DMS 273 treated with DMSO at 0.1 percent for 48 hours (cell line): ENCODE results near the gene PSMD5.

Experiments
- DNase-seq: peaks from one replicate; lab custom pipeline; 2025; lab: John Stamatoyannopoulos, UW

PSMD5 gene

GRCh38 chr9:120855827-120856670 is 13.3 kb upstream of the PSMD5 start:
- DNase-seq, result peak; percentile 62

GRCh38 chr9:120854596-120855327 is 12.0 kb upstream of the PSMD5 start:
- DNase-seq, result no peak

- DNase-seq, result no peak
Observed at GRCh38 chr9:120853198-120853597, 10.5 kb upstream of the PSMD5 start.

GRCh38 chr9:120852240-120853010 is 9.7 kb upstream of the PSMD5 start:
- no peak for DNase-seq

- DNase-seq, result no peak
Observed at GRCh38 chr9:120851449-120851848, 8.7 kb upstream of the PSMD5 start.

- no peak for DNase-seq
Observed at GRCh38 chr9:120850315-120850714, 7.6 kb upstream of the PSMD5 start.

- DNase-seq, result no peak
Observed at GRCh38 chr9:120846906-120847305, 4.2 kb upstream of the PSMD5 start.

GRCh38 chr9:120846251-120846889 is 3.6 kb upstream of the PSMD5 start:
- DNase-seq, result no peak

GRCh38 chr9:120845255-120845654 is 2.5 kb upstream of the PSMD5 start:
- DNase-seq, result no peak

- DNase-seq, result no peak
Observed at GRCh38 chr9:120841930-120842684, 615 bp downstream of the PSMD5 start.

- DNase-seq, result no peak
Observed at GRCh38 chr9:120839146-120839545, 3.6 kb downstream of the PSMD5 start.

GRCh38 chr9:120837921-120838320 is 4.8 kb downstream of the PSMD5 start:
- no peak for DNase-seq

GRCh38 chr9:120833325-120833724 is 9.4 kb downstream of the PSMD5 start:
- DNase-seq, result no peak

- no peak for DNase-seq
Observed at GRCh38 chr9:120832807-120833206, 9.9 kb downstream of the PSMD5 start.

GRCh38 chr9:120830865-120831264 is 11.9 kb downstream of the PSMD5 start:
- DNase-seq, result no peak

- DNase-seq, result no peak
Observed at GRCh38 chr9:120830151-120830550, 12.6 kb downstream of the PSMD5 start.

- no peak for DNase-seq
Observed at GRCh38 chr9:120829650-120830049, 13.1 kb downstream of the PSMD5 start.

GRCh38 chr9:120820095-120820494 is 22.6 kb downstream of the PSMD5 start:
- DNase-seq, result no peak

- DNase-seq, result no peak
Observed at GRCh38 chr9:120818595-120818994, 24.1 kb downstream of the PSMD5 start.

- no peak for DNase-seq
Observed at GRCh38 chr9:120815075-120815474, 27.6 kb downstream of the PSMD5 start.

- no peak for DNase-seq
Observed at GRCh38 chr9:120808931-120809330, 33.8 kb downstream of the PSMD5 start.
